HG02571 (cell line): Measurements from ENCODE around the gene PREX1.
"Not testable (repeated sequence)": the region's sequence is repeated elsewhere in the genome, so short reads cannot be mapped to it uniquely, and the experiment has no call there.

Experiments
- ATAC-seq: cut with Tn5 transposase; IDR thresholded peaks from one replicate; pipeline ENCODE4 v1.9.1; 2021; ENCODE audit warnings: mild to moderate bottlenecking, moderate library complexity; ENCODE audit not compliant: unreplicated experiment

The PREX1 gene

DNA sequence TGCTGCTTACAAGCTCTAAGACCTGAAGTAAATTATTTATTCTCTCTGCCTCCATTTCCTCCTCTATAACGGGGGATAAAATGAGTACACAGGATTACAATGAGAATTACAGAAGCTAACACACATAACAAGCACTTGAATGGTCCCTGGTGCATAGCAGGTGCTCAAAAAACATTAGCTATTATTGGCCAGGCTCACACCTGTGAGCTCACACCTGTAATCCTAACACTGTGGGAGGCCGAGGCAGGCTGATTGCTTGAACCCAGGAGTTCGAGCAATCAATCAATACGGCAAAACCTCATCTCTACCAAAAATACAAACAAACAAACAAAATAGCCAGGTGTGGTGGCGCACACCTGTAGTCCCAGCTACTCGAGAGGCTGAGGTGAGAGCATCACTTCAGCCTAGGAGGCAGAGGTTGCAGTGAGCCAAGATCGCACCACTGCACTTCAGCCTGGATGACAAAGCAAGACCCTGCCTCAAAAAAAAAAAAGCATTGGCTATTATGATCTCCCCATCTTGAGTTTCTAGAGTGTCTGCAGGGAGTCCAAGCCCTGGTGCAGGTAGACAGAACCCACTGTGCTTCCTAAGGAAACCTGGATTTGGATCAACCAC is 68.1 kb downstream of the PREX1 start:
- ATAC-seq: no peak

DNA sequence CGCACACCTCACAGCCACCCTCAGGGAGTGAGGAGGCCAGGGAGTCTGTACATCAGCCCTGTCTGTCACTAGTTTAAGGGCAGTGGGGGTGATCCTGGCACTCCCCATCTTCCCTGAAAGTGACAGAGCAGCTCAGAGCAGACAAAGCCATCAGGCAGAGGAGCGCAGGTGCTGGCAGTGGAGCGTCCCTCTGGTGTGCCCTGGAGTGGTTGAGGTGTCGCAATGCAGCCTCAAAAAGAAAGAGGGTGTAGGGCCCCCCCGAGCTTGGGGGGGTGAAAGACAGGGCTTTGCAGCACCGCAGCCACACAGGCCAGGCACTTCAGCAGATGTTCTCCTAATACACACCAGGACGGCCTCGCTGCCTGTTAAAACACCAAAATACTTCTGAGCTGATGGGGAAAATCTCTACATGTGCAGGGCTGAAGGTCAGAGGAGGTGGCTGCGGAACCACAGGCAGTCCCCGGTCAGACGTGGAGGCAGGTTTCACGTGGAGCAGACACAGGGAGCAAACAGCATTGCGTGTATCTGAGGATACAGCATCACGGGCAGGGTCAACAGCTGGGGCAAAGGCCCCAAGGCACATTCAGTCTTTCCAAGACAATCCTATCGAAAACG is 69.5 kb downstream of the PREX1 start:
- no peak for ATAC-seq

DNA sequence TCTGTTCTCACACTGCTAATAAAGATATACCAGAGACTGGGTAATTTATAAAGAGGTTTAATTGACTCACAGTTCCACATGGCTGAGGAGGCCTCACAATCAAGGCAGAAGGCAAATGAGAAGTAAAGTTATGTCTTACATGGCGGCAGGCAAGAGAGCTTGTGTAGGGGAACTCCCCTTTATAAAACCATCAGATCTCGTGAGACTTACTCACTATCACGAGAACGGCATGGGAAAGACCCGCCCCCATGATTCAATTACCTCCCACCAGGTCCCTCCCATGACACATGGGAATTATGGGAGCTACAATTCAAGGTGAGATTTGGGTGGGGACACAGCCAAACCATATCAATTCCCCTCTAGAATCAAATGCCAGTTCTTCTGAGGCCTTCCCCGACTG is 71.0 kb downstream of the PREX1 start:
- ATAC-seq: not testable (repeated sequence)

DNA sequence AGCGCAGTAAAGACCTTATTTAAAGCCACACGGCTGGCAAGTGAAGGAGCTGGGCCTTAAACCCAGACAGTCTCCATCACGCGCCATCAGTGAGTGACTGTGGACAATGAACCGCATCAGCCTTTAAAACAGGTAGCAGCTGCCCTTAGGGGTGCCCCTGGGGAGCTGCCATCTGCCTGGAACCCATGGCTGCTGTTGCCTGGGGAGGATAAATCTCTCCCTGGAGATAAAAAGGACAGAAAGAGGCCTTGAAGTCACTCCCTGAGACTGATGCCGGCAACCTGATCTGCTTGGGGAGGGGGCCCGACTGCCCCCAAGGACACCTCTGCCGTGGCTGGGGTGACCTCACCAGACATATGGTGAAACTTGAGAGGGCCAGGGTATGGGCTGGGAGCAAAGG is 73.5 kb downstream of the PREX1 start:
- ATAC-seq: no peak

DNA sequence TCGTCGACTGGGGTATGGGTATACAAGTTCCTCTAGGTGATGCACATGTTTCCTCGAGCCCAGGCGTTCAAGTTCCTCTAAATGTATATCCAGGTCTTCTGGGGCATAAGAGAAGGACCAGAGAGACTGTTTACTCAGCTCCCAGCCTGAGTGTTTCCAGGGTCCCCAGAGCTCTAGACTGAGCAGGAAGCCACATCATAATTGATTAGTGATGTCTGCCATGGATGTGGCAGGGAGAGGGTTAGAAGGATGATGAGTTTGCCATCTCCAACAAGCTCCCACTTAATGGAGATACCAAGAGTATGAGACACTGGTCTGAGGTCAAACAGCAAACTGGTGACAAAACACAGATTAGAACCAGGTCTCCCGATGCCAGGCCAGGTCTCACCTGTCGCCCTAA is 74.8 kb downstream of the PREX1 start:
- no peak for ATAC-seq

DNA sequence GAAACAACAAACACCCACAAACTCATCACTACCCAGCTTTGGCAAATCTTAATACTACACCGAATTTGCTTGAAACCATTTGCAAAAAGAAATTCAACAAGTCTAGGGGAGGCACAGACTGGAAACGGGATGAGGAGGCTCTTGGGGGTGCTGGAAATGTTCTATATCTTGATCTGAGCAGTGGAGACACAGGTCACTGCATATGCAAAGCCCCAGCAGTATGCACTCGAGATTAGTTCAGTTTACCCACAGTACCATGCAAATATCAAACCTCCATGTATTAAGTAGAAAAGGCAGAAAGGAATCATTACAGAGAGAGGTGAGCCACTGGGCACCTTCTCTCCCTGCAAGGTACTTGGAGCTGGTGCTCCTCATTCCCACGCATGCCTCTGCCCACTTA is 75.9 kb downstream of the PREX1 start:
- no peak for ATAC-seq

DNA sequence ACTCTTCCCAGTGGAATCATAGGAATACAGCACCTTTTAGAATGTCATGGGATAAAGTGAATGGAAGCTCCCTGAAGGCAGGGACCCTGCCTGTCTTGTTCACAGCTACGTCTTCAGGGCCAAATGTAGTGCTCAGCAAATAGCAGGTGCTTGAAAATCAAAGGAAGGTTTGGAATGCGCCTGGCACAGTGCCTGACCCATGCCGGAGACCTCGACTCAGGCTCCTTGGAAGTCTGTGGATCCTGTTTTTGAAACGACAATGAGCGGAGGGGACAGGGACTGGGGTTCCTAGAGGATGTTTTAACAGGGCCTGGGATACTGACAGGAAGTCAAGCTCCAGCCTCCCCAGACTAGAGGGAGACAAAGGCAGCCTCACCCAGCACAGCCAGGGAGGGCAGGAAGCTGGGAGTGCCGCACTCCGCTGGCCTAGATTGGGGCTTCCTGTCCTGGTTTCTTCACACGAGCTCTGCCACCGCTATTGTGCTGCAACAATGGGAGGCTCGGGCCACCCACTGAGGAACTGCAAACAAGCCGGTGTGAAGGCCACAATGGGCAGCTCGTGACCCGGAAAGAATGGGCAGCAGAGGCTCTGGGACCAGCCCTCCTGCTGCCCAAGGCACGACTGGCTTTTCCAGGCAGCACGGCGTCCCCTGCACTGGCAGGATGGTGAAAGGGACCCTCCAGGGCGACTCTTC is 76.7 kb downstream of the PREX1 start:
- no peak for ATAC-seq

DNA sequence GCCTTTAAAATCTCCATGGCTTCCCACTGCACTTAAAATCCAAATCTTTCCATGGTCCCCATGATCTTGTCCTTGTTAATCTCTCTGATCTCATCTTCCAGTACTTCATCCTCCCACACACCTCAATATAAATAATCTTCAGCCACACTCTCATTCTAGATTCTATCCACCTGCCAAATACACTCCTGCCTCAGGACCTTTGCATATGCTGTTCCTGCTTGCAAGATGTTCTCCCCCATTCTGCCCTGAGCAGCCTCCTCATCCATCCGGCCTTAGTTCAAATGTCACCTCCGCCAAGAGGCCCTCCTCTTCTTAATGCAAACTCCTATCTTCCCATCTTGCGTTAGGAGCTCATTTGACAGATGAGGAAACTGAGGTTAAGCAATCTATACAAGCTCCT is 77.4 kb downstream of the PREX1 start:
- no peak for ATAC-seq

DNA sequence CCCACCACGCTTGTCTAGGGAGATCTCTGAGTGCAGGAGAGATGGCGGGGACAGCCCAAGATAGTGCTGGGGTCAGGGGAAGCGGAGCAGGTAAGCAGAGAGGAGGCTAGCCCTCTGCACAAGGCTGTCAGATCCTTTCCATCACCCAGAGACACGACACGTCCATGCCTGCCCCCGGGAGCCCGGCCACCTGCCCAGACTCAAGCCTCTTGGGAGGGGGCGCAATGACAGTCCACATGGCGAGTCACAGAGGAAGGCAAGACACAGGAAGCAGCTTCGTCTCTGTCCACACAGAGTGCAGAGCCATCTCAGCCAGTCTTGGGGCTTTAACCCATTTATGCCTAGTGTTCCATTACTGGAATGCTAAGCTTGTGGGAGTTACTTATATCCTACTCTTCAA is 78.4 kb downstream of the PREX1 start:
- no peak for ATAC-seq

DNA sequence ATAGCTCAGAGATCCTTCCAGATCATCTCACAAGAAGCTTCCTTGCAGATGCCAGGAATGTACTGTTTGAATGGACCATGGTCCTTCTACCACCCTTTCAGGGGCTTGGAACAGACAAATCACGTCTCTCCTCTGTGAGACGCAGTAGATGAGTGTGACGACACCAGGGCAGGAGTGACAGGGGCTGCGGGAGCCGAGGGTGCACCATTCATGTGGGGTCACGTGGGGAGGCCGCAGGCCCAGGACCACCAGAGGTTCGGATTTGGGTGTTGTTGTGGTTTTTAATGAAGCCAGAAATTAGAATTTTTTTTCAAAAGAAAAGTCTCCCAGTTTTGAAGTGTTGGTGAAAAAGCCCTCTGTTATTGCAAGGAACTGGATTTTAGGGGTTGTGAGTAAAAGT is 79.2 kb downstream of the PREX1 start:
- ATAC-seq: no peak

DNA sequence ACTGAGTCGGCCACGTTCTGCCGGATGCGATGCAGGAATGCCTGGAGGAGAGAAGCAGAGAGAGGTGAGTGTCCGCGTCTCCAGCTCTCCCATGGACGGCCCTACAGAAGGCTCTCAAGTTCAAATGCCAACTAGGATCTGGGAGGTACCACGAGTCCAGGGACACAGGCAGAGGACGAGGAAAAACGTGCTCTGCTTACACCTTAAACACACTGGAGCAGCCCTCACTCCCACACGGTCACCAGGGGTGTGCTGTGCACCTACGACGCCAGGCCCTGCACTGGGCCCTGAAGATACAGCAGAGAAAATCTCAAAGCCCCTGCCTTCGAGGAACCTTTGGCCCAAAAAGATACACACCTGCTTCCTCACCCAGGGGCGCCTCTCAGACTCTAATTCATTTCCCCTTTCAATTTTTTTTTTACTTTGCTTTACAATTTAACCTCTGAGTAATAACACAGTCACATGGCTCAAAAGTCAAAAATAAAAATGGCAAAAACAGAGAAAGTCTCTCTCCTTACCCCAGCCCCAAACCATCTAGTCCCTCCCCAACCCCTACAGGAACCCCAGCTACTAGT is 79.9 kb downstream of the PREX1 start:
- no peak for ATAC-seq

DNA sequence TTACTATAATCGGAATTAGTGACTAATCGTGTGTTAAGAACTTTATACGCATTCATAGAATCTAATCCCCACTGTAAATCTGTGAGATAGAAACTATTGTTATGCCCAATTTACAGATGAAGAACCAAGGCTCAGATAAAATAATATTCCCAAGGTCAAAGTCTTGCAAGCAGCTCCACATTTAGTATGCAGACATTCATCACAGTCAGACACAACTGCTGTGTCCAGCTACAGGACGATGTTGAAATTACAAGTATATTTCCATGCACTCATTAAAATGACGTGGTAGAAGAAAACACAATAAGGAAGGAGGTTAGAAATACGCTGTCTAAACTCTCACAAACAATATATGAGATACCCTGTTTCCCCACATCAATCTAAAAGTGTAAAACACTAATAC is 82.5 kb downstream of the PREX1 start:
- ATAC-seq: no peak

DNA sequence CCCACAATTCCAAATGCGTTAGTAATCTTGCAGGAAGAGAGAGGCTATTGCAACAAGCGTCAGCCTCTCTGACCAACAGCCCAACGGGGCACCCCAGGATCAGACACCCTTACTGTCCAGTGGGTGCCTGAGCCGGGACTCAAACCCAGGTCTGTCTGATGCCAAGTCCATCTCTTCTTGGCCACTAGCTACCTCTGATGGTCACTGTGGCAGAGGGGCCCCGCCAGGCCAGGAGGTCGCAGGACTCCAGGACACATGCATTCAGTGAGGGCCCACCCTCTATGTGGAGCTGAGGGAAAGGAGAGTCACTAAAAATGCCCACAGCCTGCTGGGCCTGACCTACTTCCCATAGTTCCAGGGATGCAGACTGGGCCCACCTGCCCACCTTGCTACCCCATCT is 83.3 kb downstream of the PREX1 start:
- ATAC-seq: no peak

DNA sequence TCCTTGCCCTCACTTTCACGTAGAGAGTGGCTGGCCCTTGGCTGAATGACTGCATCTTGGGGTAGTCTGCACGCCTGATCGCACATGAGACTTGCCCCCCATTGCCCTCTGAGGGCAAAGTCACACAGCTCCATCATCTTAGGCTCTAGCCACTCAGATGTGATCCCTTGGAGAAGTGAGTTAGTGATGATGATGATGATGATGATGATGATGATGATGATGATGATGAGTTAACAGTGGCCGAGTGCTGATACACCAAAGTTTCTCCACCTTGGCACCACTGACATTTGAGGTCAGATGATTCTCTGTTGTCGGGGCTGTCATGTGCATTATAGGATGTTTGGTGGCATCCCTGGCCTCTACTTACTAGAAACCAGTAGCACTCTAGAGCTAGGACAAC is 84.0 kb downstream of the PREX1 start:
- ATAC-seq: no peak

DNA sequence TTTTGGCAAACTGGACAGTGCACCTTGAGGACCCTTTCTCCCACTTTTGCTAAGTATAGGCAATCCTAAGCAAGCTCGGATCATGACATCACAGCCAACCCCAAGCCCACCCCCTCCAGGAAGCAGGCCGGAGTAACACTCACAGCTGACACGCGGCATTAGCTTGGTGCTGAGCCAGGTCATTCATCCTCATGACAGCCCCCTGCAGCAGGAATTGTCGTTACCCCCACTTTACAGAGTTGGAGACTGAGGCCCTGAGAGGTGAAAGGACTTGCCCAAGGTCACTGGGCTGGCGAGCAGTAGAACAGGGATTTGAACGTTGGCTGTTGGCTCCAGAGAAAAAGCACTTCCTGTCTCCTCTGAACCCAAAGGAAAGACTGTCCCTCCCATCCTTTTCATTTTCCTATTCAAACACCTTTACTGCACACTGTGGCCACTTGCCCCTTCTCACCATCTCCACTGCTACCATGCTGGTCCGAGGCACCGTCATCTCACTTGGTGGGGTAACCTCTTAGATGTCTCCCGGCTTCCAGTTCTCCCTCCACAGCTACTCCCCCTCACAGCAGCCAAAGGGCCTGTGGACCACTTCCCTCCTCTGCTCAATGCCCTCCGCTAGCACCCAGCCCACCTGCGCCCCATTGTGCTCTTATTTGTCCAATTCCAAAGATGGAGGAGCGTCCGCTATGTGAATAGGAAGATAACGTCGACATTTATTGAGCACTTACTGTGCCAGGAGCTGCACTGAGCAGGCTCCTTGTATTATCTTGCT is 84.7 kb downstream of the PREX1 start:
- no peak for ATAC-seq

DNA sequence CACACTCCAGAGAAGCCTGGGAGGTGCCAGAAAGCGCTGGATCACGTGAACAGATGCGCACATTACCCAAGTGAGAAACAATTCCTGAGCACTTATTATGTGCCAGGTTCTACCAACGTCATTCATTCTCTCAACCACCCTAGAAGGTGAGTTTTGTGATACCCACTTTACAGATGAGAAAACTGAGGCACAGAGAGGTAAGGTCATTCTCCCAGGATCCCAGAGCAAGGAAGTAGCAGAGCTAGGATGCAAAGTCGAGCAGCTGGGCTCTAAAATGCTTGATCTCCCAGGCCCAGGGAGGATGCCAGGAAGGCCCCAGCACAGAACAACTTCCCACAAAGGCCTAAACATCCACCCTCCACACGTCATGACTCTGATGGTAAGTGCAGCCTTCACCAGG is 85.6 kb downstream of the PREX1 start:
- ATAC-seq: no peak

DNA sequence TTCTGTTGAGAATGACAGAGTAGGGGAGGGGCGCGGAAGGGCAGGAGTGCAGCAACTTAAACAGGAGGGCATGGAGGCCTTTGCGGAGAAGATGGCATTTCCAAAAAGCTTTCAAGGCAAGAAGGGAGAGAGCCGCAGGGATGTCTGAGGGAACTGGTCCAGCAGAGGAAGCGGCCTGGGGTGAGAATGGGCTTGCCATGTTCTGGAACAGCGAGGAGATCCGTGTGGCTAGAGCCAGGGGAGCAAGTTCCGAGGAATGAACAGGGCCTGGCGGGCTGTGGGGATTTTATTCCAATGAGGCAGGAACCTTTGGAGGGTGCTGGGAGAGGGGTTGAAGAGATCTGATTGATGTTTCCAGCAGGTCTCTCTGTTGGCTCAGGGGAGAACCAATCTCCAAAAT is 86.1 kb downstream of the PREX1 start:
- no peak for ATAC-seq

DNA sequence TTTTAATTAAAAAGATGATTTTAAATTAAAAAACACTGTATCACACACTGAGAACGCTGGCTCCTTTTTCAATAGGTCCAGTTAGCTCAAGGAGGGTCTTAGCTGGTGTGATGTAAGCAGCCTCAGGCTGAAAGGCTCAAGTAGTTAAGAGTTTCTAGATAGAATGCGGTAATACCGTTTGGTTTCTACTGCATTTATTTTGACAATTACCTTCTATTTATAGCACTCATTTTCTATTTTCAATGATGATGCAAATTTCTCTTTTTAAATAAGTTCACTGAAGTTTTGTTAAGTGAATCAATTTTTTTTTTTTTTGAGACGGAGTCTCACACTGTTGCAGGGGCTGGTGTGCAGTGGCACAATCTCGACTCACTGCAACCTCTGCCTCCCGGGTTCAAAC is 87.1 kb downstream of the PREX1 start:
- no peak for ATAC-seq

DNA sequence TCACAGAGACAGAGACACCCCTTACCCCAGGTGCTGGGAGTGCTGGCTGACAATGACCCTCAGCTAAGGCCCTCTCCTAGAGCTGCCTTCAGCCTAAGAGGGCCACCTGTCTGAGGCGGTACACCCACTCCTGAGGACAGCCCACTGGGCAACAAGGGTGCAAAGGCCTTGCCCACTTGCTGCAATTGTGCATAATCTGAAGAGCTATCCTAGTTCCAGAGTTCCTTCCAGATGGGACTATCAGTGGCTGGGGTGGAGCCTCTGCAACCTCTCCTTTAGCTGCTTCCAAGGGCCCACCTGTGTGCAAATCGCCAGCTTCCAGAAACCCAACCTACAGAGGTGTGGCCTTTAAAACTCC is 87.5 kb downstream of the PREX1 start:
- ATAC-seq: no peak

DNA sequence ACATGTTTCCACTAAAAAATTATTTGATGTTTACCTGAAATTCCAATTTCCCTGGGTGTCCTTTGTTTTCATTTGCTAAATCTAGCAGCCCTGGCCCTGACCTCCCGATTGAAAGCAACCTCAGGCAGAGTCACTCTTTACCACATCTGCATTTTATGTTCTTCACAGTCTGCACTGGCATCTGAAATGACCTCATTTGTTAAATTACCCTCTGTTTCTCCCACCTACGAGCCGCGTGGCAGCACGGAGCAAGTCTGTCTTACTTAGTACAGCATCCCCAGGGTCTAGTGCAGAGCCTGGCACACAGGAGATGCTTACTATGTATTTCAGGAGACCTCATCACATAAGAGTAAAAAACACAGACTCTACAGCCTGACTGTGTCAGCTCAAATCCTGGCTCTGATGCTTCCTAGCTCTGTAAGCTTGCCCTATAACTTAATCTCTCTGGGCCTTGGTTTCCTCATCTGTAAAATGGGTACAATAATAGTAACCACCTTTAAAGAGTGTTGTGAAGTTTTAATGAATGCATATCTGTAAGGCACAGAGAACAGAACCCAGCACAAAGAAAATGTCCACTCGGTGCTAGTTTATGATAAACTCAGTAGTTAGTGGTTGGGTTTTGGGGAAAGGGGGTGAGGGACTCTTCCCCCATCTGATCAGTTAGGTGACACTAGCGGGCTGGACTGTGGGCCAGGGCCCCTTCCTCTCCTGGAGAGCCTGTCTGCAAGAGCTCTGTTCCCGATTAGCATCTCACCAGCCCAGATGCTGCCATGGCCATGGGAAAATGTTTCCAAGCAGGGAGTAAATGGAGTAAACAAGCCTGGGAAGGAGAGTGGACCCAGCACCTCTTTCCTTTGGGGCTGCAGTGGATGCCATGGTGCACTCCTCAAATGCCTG is 88.2 kb downstream of the PREX1 start:
- no peak for ATAC-seq
